Islet precursor cell (in vitro differentiated cells): ENCODE results near the gene BMP4.
A peak's percentile ranks its signal among the peaks of the same experiment; 100 is the strongest.

Experiments used
- DNase-seq: peaks from one replicate; pipeline ENCODE4 v3.0.0-alpha.2; 2018

BMP4 gene

GRCh38 chr14:53963320-53964227, 6.9 kb upstream of the BMP4 start:
- peak; percentile 85 for DNase-seq

- no peak for DNase-seq
These were observed 6.3 kb upstream of the BMP4 start for GRCh38 chr14:53962953-53963319.

- DNase-seq, result no peak
These were observed 2.0 kb upstream of the BMP4 start for GRCh38 chr14:53958628-53959027.

GRCh38 chr14:53957739-53958138, 1.1 kb upstream of the BMP4 start:
- peak; percentile 84 for DNase-seq

GRCh38 chr14:53955671-53956426, 776 bp downstream of the BMP4 start:
- DNase-seq, result peak; percentile 75

- DNase-seq, result no peak
These were observed 1.4 kb downstream of the BMP4 start for GRCh38 chr14:53955229-53955556.

- DNase-seq, result no peak
These were observed 1.9 kb downstream of the BMP4 start for GRCh38 chr14:53954551-53955228.

- DNase-seq, result peak; percentile 68
These were observed 2.6 kb downstream of the BMP4 start for GRCh38 chr14:53953828-53954550.

- peak; percentile 94 for DNase-seq
These were observed 3.4 kb downstream of the BMP4 start for GRCh38 chr14:53953002-53953827.

GRCh38 chr14:53952533-53952932, 4.1 kb downstream of the BMP4 start:
- DNase-seq, result no peak

GRCh38 chr14:53951627-53952303, 4.9 kb downstream of the BMP4 start:
- DNase-seq, result peak; percentile 81

- no peak for DNase-seq
These were observed 5.4 kb downstream of the BMP4 start for GRCh38 chr14:53951243-53951626.

GRCh38 chr14:53950031-53950793, 6.4 kb downstream of the BMP4 start:
- no peak for DNase-seq

GRCh38 chr14:53949201-53949600, 7.4 kb downstream of the BMP4 start:
- no peak for DNase-seq

- DNase-seq, result no peak
These were observed 8.3 kb downstream of the BMP4 start for GRCh38 chr14:53948205-53948884.

GRCh38 chr14:53947452-53948204, 9.0 kb downstream of the BMP4 start:
- peak; percentile 69 for DNase-seq

- no peak for DNase-seq
These were observed 9.6 kb downstream of the BMP4 start for GRCh38 chr14:53947094-53947445.

GRCh38 chr14:53946404-53947093, 10.1 kb downstream of the BMP4 start:
- peak; percentile 84 for DNase-seq

GRCh38 chr14:53946071-53946403, 10.6 kb downstream of the BMP4 start:
- no peak for DNase-seq
